Activated effector memory CD4-positive, alpha-beta T cell treated with anti-CD3 and anti-CD28 coated beads, Interleukin-2, amount 50 U/mL, for 16 hours (primary cell): ENCODE data around the gene MTX1.
"Not testable (repeated sequence)": the region's sequence is repeated elsewhere in the genome, so short reads cannot be mapped to it uniquely, and the experiment has no call there.

Source experiments
- DNase-seq: peaks from one replicate; pipeline ENCODE4 v3.0.0-alpha.2; 2020

Gene MTX1

GRCh38 chr1:155208541-155209311 is at the start of gene MTX1:
MTX1 (plus strand) TSS chr1:155208695; CDS start chr1:155208805, 110 bp downstream.
- DNase-seq, result peak; percentile 96

GRCh38 chr1:155158991-155159390 is 49.5 kb upstream of the MTX1 start:
- no peak for DNase-seq

GRCh38 chr1:155160128-155160527 is 48.4 kb upstream of the MTX1 start:
- DNase-seq, result no peak

GRCh38 chr1:155162631-155163030 is 45.9 kb upstream of the MTX1 start:
- not testable (repeated sequence) for DNase-seq

GRCh38 chr1:155163785-155164184 is 44.7 kb upstream of the MTX1 start:
- not testable (repeated sequence) for DNase-seq

GRCh38 chr1:155164625-155165024 is 43.9 kb upstream of the MTX1 start:
- DNase-seq, result peak; percentile 36

GRCh38 chr1:155166051-155166470 is 42.4 kb upstream of the MTX1 start:
- DNase-seq, result peak; percentile 49

- DNase-seq, result peak; percentile 28
Observed at GRCh38 chr1:155166471-155167165, 41.9 kb upstream of the MTX1 start.

GRCh38 chr1:155167166-155168104 is 41.1 kb upstream of the MTX1 start:
- DNase-seq, result peak; percentile 95

GRCh38 chr1:155168105-155168445 is 40.4 kb upstream of the MTX1 start:
- DNase-seq, result not testable (repeated sequence)

- DNase-seq, result peak; percentile 33
Observed at GRCh38 chr1:155168456-155169210, 39.9 kb upstream of the MTX1 start.

- DNase-seq, result no peak
Observed at GRCh38 chr1:155169541-155169940, 39.0 kb upstream of the MTX1 start.

GRCh38 chr1:155170101-155170785 is 38.3 kb upstream of the MTX1 start:
- peak; percentile 9 for DNase-seq

- peak; percentile 3 for DNase-seq
Observed at GRCh38 chr1:155170806-155171205, 37.7 kb upstream of the MTX1 start.

GRCh38 chr1:155171836-155172731 is 36.4 kb upstream of the MTX1 start:
- DNase-seq, result peak; percentile 43

GRCh38 chr1:155172732-155173477 is 35.6 kb upstream of the MTX1 start, which contains the start of gene KRTCAP2:
KRTCAP2 (minus strand) TSS chr1:155173304; CDS start chr1:155173224, 80 bp downstream.
- peak; percentile 98 for DNase-seq

GRCh38 chr1:155173478-155174323 is 34.8 kb upstream of the MTX1 start, which contains the start of gene TRIM46:
TRIM46 (plus strand) TSS chr1:155173849; CDS start chr1:155173967, 118 bp downstream.
- DNase-seq, result peak; percentile 89
